ENCODE measurements around the gene DNAL4.

The DNAL4 gene

DNA sequence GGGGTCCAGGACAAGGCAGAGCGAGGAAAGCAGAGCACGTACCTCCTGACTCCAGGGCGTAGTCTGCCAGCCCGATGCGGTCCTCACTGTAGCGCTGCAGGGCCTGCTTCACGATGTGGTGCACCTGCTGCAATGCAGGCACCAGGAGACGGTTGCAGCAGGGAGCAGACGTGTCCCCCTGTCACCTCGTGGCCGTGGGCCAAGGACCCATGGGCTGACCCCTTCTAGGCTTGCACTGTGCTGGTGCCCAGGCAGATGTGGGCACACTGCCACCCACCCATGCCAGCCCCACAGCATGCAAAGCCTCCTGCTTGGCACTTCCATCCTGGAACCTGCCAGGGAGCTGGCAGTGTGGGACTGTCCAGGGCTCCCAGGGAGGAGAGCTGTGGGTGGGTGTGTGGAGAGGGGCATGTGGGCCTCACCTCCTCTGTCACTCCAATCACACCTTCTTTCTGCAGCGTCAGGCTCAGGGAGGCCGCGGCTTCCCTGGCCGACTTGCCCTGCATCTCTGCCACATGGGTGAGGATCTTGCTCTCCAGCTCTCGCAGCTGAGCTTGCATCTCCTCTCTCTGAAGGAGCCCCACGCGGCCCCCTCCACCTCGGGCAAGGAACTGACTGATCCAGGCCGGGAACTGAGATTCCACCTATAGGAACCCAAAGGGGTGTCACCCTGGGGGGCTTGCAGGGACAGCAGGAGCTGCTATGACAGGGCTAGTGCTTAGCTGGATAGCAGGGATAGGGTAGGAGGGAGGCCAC lies 54.5 kb downstream of the DNAL4 start:
- DNase-seq (ENCODE audit: extremely low read depth, low read depth), result no peak
- TF ChIP-seq, protein P1, sequence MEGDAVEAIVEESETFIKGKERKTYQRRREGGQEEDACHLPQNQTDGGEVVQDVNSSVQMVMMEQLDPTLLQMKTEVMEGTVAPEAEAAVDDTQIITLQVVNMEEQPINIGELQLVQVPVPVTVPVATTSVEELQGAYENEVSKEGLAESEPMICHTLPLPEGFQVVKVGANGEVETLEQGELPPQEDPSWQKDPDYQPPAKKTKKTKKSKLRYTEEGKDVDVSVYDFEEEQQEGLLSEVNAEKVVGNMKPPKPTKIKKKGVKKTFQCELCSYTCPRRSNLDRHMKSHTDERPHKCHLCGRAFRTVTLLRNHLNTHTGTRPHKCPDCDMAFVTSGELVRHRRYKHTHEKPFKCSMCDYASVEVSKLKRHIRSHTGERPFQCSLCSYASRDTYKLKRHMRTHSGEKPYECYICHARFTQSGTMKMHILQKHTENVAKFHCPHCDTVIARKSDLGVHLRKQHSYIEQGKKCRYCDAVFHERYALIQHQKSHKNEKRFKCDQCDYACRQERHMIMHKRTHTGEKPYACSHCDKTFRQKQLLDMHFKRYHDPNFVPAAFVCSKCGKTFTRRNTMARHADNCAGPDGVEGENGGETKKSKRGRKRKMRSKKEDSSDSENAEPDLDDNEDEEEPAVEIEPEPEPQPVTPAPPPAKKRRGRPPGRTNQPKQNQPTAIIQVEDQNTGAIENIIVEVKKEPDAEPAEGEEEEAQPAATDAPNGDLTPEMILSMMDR (IDR thresholded peaks at IDR 0.05; ENCODE audit: low read depth, low read length, missing control alignments), result no peak
- H3K4me3 ChIP-seq (replicated peaks; ENCODE audit: low read depth, low read length), result no peak overlapping the region

DNA sequence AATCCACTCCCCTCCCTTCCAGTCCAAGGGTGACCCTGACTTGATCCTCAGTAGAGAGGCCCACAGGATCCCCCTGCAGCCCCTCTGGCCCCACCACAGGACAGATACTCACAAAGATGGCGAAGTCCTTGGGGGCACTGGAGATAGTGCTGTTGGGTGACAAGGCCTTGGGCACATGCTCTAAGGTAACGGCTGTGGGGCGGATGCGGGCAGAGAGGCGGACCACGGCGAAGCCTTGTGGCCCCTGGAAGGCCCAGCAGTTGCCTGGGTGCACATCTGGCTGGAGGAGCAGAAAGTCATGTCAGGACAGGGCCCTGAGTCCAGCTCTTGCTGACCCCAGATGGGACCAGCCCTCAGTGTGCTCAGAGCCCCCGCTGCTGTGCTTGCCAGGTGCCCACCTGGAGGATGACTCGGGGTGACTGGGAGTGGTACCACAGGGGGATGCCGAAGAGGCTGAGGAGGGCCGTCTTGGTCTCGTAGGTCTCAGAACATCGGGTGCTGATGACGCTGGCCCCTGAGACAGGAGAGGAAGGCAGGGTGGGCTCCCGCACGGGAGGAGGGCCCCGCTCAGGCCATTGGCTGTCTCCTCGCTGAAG lies 55.4 kb downstream of the DNAL4 start:
- no peak overlapping the region for H3K4me3 ChIP-seq (replicated peaks; ENCODE audit: low read depth, low read length)
- TF ChIP-seq, protein P1 (IDR thresholded peaks at IDR 0.05; ENCODE audit: low read depth, low read length, missing control alignments), result no peak
- DNase-seq (ENCODE audit: extremely low read depth, low read depth), result no peak

DNA sequence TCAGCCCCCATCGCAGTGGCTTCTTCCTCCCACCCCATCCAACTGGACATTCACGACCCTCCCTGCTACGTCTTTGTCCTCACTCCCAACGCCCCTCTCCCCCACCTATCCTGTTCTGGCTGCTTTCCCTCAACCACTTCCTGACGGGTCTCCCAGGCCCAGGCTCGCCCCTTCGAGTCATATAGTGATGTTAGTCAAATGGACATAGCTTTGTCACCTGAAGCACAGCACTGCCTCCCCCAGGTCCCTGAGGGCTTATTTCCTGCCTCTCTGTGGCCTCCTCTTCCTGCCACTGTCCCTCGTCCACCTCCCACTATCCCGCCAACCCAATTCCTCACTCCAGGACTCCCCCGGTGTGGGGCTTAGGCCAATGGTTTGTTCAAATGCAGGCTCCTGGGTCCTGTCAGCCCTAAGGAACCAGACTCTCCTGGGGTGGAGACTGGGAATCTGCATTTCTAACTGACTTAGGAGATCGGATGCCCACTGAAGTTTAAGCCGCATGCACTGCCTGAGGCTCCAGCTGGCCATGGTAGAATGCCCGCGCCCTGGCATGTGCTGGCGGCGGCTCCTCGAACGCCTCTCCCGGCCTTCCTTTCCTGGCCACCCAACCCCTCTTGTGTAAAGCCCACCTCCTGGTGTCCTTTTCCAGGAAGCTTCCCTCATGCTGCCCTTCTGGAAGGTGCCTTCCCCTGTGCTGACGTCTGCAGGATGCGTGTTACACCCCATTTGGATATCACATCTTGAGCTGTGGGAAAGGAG lies 56.5 kb downstream of the DNAL4 start:
- TF ChIP-seq, protein P1 (IDR thresholded peaks at IDR 0.05; ENCODE audit: low read depth, low read length, missing control alignments), result no peak
- DNase-seq (ENCODE audit: extremely low read depth, low read depth), result no peak
- H3K4me3 ChIP-seq (replicated peaks; ENCODE audit: low read depth, low read length), result no peak overlapping the region

DNA sequence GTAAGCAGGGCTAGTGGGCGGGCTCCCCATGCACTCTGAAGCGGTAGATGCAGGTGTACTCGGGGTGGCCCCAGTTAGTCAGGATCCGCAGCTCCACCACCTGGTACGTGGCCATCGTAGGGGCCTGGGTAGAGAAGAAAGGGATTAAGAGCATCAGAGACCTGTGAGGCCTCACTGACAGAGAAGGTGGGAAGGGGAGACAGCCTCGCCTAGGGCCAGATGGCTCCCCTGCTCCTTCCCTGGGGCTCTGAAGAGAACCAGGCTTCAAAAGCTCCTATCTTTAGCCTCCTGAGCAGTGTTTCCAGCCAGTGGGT lies 57.7 kb downstream of the DNAL4 start:
- H3K4me3 ChIP-seq (replicated peaks; ENCODE audit: low read depth, low read length), result no peak overlapping the region
- no peak for DNase-seq (ENCODE audit: extremely low read depth, low read depth)
- TF ChIP-seq, protein P1 (IDR thresholded peaks at IDR 0.05; ENCODE audit: low read depth, low read length, missing control alignments), result no peak

DNA sequence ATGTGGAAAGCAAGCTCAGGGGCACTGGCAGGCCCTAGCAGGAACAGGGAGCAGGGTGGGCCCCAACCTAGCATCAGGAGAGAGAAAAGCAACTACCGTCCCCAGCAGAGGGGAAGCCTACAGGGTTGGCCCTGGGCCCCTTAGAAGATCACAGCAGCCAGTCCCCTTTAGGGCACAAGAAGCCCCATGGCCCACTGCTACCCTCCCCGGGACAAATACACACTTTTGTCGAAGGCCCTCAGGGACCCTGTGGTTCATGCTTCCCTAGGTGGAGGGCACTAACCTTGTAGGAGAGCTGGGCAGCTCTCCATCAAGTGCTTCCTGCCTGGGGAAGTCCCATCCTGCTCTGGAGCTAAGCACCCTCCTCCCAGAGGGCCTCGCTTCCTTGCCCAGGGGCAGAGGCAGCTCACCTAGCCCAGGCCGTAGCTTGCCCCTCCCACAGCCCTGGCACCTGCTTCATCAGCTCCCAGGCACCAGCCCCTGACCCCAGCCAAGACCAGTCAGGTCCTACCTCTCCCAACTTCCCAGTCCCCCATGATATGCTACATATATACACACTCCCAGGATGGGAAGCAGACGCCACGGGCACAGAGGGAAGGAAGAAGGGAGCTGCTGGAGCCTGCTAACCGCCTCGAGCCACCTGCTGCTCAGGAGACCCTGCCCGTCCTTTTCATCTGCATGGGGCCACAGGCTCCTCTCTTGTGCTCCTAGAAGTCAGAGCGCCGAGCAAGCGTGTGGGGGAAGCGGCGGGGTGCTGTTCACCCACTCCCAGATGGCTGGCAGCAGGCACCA lies 58.3 kb downstream of the DNAL4 start:
- DNase-seq (ENCODE audit: extremely low read depth, low read depth), result no peak
- no peak overlapping the region for H3K4me3 ChIP-seq (replicated peaks; ENCODE audit: low read depth, low read length)
- TF ChIP-seq, protein P1 (IDR thresholded peaks at IDR 0.05; ENCODE audit: low read depth, low read length, missing control alignments), result no peak

DNA sequence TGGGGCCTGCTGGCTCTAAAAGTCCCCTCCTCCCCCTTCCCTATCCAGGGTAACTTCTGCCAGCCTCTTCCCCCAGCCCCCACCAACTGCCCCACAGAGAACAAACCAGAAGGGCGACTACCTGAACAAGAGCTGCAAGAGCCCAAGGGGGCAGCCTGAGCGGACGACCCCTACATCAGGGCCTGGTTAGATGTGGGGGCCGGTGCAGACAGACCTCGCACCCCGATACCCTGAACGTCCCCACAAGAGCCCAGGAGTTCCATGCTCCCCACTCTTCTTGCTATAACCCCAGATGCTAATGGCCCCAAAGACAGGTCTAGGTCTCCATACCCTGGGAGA lies 58.8 kb downstream of the DNAL4 start:
- no peak overlapping the region for H3K4me3 ChIP-seq (replicated peaks; ENCODE audit: low read depth, low read length)
- DNase-seq (ENCODE audit: extremely low read depth, low read depth), result no peak
- TF ChIP-seq, protein P1 (IDR thresholded peaks at IDR 0.05; ENCODE audit: low read depth, low read length, missing control alignments), result no peak
